H1 (cell line): Measurements from ENCODE around the gene TPP1. TPM values are rescaled to one million over a fixed set of nuclear protein-coding genes. Genes with fewer than 3 reads are reported as not detected.

ENCODE experiments used
- CTCF ChIA-PET: fragments of 300-600 bp; sonication (Branson Sonifier 250); formaldehyde crosslinking; loops from one replicate; lab custom pipeline; 2021; ENCODE audit not compliant: partially characterized antibody; lab: Charles Lee
- POLR2A ChIA-PET: fragments of 300-600 bp; sonication (Branson Sonifier 250); formaldehyde crosslinking; loops from one replicate; lab custom pipeline; 2021; ENCODE audit warnings: inconsistent platforms; ENCODE audit not compliant: partially characterized antibody; lab: Charles Lee
- DNase-seq, 2 experiments: peaks; one replicate each; pipeline versions ENCODE4 v3.0.0 to v3.0.0-alpha.2; 2010 to 2022; ENCODE audit warnings: low spot score in 2 of 2, low read depth in 1 of 2, mixed read lengths in 1 of 2
- FAIRE-seq: peaks from 2 replicates; lab custom pipeline; 2011; peaks lifted over from hg19 to GRCh38; lab: Jason Lieb, UNC
- H2AFZ ChIP-seq: 2 replicates; pipeline ENCODE4 v1.8.1; 2012; ENCODE audit warnings: low read length, inconsistent platforms
- H2AK5ac ChIP-seq: 2 replicates; pipeline ENCODE4 v1.6.1; 2013; ENCODE audit warnings: low read depth, low read length
- H2BK120ac ChIP-seq: replicated peaks from 2 replicates; pipeline ENCODE3; 2013; ENCODE audit warnings: low read depth, low read length, inconsistent platforms
- H2BK12ac ChIP-seq: 2 replicates; pipeline ENCODE4 v1.6.1; 2013; ENCODE audit warnings: low read depth, low read length
- H2BK15ac ChIP-seq: 2 replicates; pipeline ENCODE4 v1.6.1; 2013; ENCODE audit warnings: low read length
- H2BK20ac ChIP-seq: 2 replicates; pipeline ENCODE4 v1.6.1; 2013; ENCODE audit warnings: low read length
- H2BK5ac ChIP-seq: 2 replicates; pipeline ENCODE4 v1.6.1; 2013; ENCODE audit warnings: low read depth, low read length
- H3K14ac ChIP-seq: 2 replicates; pipeline ENCODE4 v1.6.1; 2013; ENCODE audit warnings: inconsistent platforms; ENCODE audit not compliant: insufficient read length
- H3K18ac ChIP-seq: 2 replicates; pipeline ENCODE4 v1.6.1; 2013; ENCODE audit warnings: low read length; ENCODE audit errors: extremely low read depth
- H3K23ac ChIP-seq: 2 replicates; pipeline ENCODE4 v1.6.1; 2013; ENCODE audit warnings: inconsistent platforms; ENCODE audit not compliant: insufficient read length
- H3K23me2 ChIP-seq: 2 replicates; pipeline ENCODE4 v1.6.1; 2013; ENCODE audit warnings: low read depth, low read length
- H3K27ac ChIP-seq: 2 replicates; pipeline ENCODE4 v1.6.1; 2011; ENCODE audit warnings: low read depth, low read length, inconsistent platforms
- H3K27me3 ChIP-seq, 4 experiments: replicated peaks in 1 of 4; 1 replicate in 1 of 4; 2 replicates in 3 of 4; pipeline versions ENCODE4 v1.6.1 to v1.8.1; 2011 to 2013; ENCODE audit warnings: low read length in 3 of 4, mild to moderate bottlenecking in 3 of 4, inconsistent platforms in 2 of 4, mixed read lengths in 2 of 4, moderate library complexity in 1 of 4; ENCODE audit not compliant: control insufficient read depth in 3 of 4, insufficient read depth in 3 of 4; ENCODE audit errors: extremely low read depth in 1 of 4
- H3K36me3 ChIP-seq, 4 experiments: 2 replicates each; pipeline versions ENCODE4 v1.6.1 to v1.8.1; 2011 to 2013; ENCODE audit warnings: mild to moderate bottlenecking in 4 of 4, low read length in 3 of 4, moderate library complexity in 2 of 4, control low read depth in 1 of 4, inconsistent platforms in 1 of 4; ENCODE audit not compliant: insufficient read depth in 4 of 4, control insufficient read depth in 2 of 4
- H3K4ac ChIP-seq: replicated peaks from 2 replicates; pipeline ENCODE3; 2013; ENCODE audit warnings: low read length, low read depth, mixed read lengths, inconsistent platforms; ENCODE audit not compliant: insufficient read length
- H3K4me1 ChIP-seq, 4 experiments: replicated peaks in 1 of 4; 1 replicate in 1 of 4; 2 replicates in 3 of 4; pipeline versions ENCODE4 v1.6.1 to v1.8.1; 2011 to 2013; ENCODE audit warnings: low read length in 3 of 4, inconsistent platforms in 2 of 4, mixed read lengths in 1 of 4; ENCODE audit not compliant: insufficient read depth in 4 of 4, control insufficient read depth in 3 of 4
- H3K4me2 ChIP-seq, 2 experiments: 2 replicates each; pipeline versions ENCODE4 v1.6.1 to v1.8.1; 2011 to 2013; ENCODE audit warnings: low read depth in 2 of 2, low read length in 2 of 2, control low read depth in 1 of 2, inconsistent platforms in 1 of 2, mild to moderate bottlenecking in 1 of 2; ENCODE audit not compliant: insufficient read depth in 1 of 2
- H3K4me3 ChIP-seq, 4 experiments: fragments of 200-600, 300-600 bp in 1 of 4; sonication (generic), shearing (Covaris generic), sonication (Bioruptor Twin) in 1 of 4; 2 replicates each; pipeline versions ENCODE4 v1.5.1 to v1.8.1; 2011 to 2016; ENCODE audit warnings: low read length in 4 of 4, low read depth in 3 of 4, control low read depth in 2 of 4, inconsistent platforms in 2 of 4, mild to moderate bottlenecking in 2 of 4, mixed read lengths in 1 of 4, moderate library complexity in 1 of 4; ENCODE audit not compliant: insufficient read depth in 2 of 4; ENCODE audit errors: extremely low read depth in 1 of 4
- H3K56ac ChIP-seq: replicated peaks from 2 replicates; pipeline ENCODE3; 2013; ENCODE audit warnings: low read depth, mild to moderate bottlenecking, mixed read lengths, low read length, inconsistent platforms; ENCODE audit not compliant: insufficient read length
- H3K79me1 ChIP-seq: 2 replicates; pipeline ENCODE4 v1.6.1; 2013; ENCODE audit warnings: low read depth, low read length, control low read depth
- H3K79me2 ChIP-seq, 2 experiments: 2 replicates each; pipeline versions ENCODE4 v1.6.1 to v1.8.1; 2012 to 2013; ENCODE audit warnings: low read length in 2 of 2, mild to moderate bottlenecking in 2 of 2, inconsistent platforms in 1 of 2; ENCODE audit not compliant: insufficient read depth in 2 of 2, control insufficient read depth in 1 of 2
- H3K9ac ChIP-seq, 4 experiments: replicated peaks in 1 of 4; 1 replicate in 1 of 4; 2 replicates in 3 of 4; pipeline versions ENCODE4 v1.6.1 to v1.8.1; 2011 to 2013; ENCODE audit warnings: low read depth in 3 of 4, low read length in 3 of 4, control low read depth in 2 of 4, mild to moderate bottlenecking in 2 of 4, moderate library complexity in 2 of 4, inconsistent platforms in 1 of 4; ENCODE audit errors: extremely low read depth in 1 of 4
- H3K9me3 ChIP-seq, 2 experiments: 2 replicates each; pipeline versions ENCODE4 v1.6.1 to v1.8.1; 2012 to 2013; ENCODE audit warnings: mild to moderate bottlenecking in 2 of 2, moderate library complexity in 2 of 2, control low read depth in 1 of 2, inconsistent platforms in 1 of 2, low read depth in 1 of 2, low read length in 1 of 2, mixed read lengths in 1 of 2; ENCODE audit not compliant: insufficient read depth in 2 of 2
- H4K20me1 ChIP-seq, 2 experiments: replicated peaks in 1 of 2; 2 replicates each; pipeline versions ENCODE3 to v1.8.1; 2011 to 2013; ENCODE audit warnings: inconsistent platforms in 2 of 2, low read length in 2 of 2, mild to moderate bottlenecking in 1 of 2; ENCODE audit not compliant: insufficient read depth in 2 of 2, control insufficient read depth in 1 of 2
- H4K5ac ChIP-seq: 2 replicates; pipeline ENCODE4 v1.6.1; 2013; ENCODE audit warnings: low read length, low read depth, mixed read lengths, inconsistent platforms; ENCODE audit not compliant: insufficient read length
- H4K8ac ChIP-seq: 2 replicates; pipeline ENCODE4 v1.8.0; 2013; ENCODE audit warnings: mild to moderate bottlenecking, moderate library complexity, low read length, inconsistent platforms; ENCODE audit not compliant: insufficient read depth; ENCODE audit errors: extremely low read depth
- H4K91ac ChIP-seq: replicated peaks from 2 replicates; pipeline ENCODE3; 2013; ENCODE audit warnings: low read length, mixed read lengths, inconsistent platforms; ENCODE audit not compliant: insufficient read length
- BACH1 ChIP-seq: IDR thresholded peaks from 2 replicates; pipeline ENCODE4 v1.6.1; 2012; ENCODE audit warnings: low read length, improper control_type of control experiment
- FOSL1 ChIP-seq: IDR thresholded peaks from 2 replicates; pipeline ENCODE4 v1.6.1; 2011; ENCODE audit warnings: mild to moderate bottlenecking, low read depth, low read length, moderate library complexity; ENCODE audit not compliant: insufficient read depth
- KDM1A ChIP-seq: fragments of 200-600, 300-600 bp; sonication (generic); IDR thresholded peaks from 2 replicates; pipeline ENCODE4 v1.7.1; 2016; ENCODE audit warnings: mild to moderate bottlenecking, low read length, borderline replicate concordance
- RFX5 ChIP-seq: IDR thresholded peaks from 2 replicates; pipeline ENCODE4 v1.6.1; 2011; ENCODE audit warnings: low read depth, low read length, improper control_type of control experiment, borderline replicate concordance
- WGBS, 2 experiments: shearing (Covaris generic) in 1 of 2; methylation state at CpG; one replicate each; pipeline versions ENCODE4 v1.1.6 to v1.1.7; 2013 to 2015; ENCODE audit warnings: low lambda C conversion rate in 2 of 2, mixed read lengths in 2 of 2, inconsistent platforms in 1 of 2, low coverage in 1 of 2, missing lambda C conversion rate in 1 of 2; ENCODE audit not compliant: insufficient replicate concordance in 2 of 2, insufficient coverage in 1 of 2, insufficient read length in 1 of 2; ENCODE audit errors: extremely low coverage in 1 of 2, missing lambda C conversion rate in 1 of 2; 5-methylcytosine and 5-hydroxymethylcytosine counted together
- polyA plus RNA-seq, 7 experiments: library from polyadenylated mRNA; depleted of rRNA in 3 of 7; stranded (reverse) in 5 of 7; unstranded in 2 of 7; fragments of >200 nt in 5 of 7; fragments of 200-250 nt in 2 of 7; gene quantifications; 1 replicate in 5 of 7; 2 replicates in 1 of 7; 4 replicates in 1 of 7; pipeline versions ENCODE4 v1.2.1 to v1.2.3, GENCODE V29; 2011 to 2013; ENCODE audit warnings: missing spikeins in 2 of 7, mixed read lengths in 2 of 7
- total RNA-seq: library from RNA; stranded (reverse); fragmentation: NEBNext Ultra II Directional; extraction: Animal tissue kit (Norgen Biotek cat#: 25700); gene quantifications from 2 replicates; pipeline ENCODE4 v1.2.1, GENCODE V29; 2021

The TPP1 gene
- total and polyA plus RNA-seq, 2 of the 8 experiments (the other 6 are each of a cell fraction or from before 2014, with no cell fraction given) = 36.1 to 77.5 TPM

- Histone ChIP-seq H3K18ac (no peak overlapping the region), H3K14ac (no peak overlapping the region), H2BK5ac (no peak overlapping the region), H3K27ac (no peak overlapping the region), H3K4me3 (no peak overlapping the region), H3K27me3 (peaks cover 0 to 2% (median 0%) of the 10 kb centered on the region in 4 experiments; a peak in 1 of 7 replicates), H3K23ac (no peak overlapping the region), H2BK15ac (no peak overlapping the region), H3K4ac (no peak overlapping the region), H2BK12ac (no peak overlapping the region), H2AFZ (no peak overlapping the region), H3K36me3 (no peaks in the 10 kb centered on the region), H2BK20ac (no peak overlapping the region), H4K8ac (no peak overlapping the region), H4K91ac (no peak overlapping the region), H3K56ac (no peak overlapping the region), H3K9me3 (no peaks in the 10 kb centered on the region), H4K5ac (no peak overlapping the region), H4K20me1 (no peaks in the 10 kb centered on the region), H3K4me1 (peaks cover 0 to 9% (median 3%) of the 10 kb centered on the region in 4 experiments; a peak in 5 of 7 replicates), H3K23me2 (no peaks in the 10 kb centered on the region), H3K9ac (no peak overlapping the region), H2BK120ac (no peak overlapping the region), H3K79me2 (no peaks in the 10 kb centered on the region), H3K79me1 (no peaks in the 10 kb centered on the region), H2AK5ac (no peak overlapping the region), H3K4me2 (no peak overlapping the region)
- ChIA-PET POLR2A (no interaction called here), CTCF (interaction anchor here (0.9 to 1.6 kb wide), 5 partner anchors 34 to 102 kb away, joined by 3 to 7 read pairs (median 3); no protein-coding TSS in a partner anchor)
- FAIRE-seq = no peak
- DNase-seq = no peak
- 82% methylated on average over 2 of the region's 2 CpGs; no CpG with 5 or more reads in 1 of the 2 experiments for WGBS, 2 experiments
- TF ChIP-seq BACH1 (no peak), FOSL1 (no peak), KDM1A (0 out of 2 replicates have a peak, but pooled peaks have one; percentile 13), RFX5 (no peak)
Measured at GRCh38 chr11:6565325-6565724, 53.9 kb downstream of the TPP1 start.
